ENCODE results near the gene HLA-F.

The HLA-F gene

DNA sequence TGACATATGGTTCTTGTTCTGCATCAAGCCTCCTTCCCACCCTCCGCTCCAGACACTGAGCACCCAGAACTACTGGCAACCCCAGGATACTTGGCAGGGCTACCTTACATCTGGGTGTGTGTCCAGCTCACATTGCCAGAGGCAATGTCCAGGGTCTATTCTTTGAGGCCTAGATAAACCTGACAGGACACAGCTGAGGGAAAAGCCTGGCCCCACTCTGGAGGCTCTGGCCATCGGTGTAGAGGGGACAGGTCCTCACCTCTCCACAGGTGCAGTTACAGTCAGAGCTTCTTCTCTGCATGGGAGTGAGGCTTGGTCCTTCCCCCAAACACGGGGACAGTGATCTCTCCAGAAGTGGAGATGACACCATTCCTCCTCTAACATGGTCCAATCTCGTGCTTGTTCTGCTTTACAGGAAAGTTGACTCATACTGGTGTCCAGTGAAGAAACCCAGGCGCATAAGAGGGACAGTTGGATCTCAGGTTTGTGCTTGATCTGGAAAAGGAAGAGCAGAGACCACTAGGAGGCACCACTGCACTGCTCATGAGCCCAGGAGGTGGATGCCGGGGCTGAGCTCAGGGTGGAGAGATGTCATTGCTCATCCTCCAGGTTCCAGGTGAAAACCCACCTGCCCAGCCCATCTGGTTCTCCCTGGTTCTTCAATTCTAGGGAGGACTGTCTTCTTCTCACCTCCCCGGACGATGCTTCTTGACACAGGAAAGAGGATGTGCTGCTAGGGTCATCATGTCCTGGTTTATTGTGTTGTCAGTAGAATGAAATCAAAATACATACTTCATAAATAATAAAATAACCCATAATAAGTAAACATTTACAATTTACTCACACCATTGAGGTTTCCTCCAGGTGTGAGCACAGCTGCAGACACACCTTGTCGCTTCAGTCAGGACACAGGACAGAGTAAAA, 14.7 kb downstream of the HLA-F start:
- no peaks in the 10 kb centered on the region for H3K9me3 ChIP-seq (ENCODE audit: low read depth, low read length)
- H3K4me3 ChIP-seq, result no peak overlapping the region
- no peak for TF ChIP-seq FOXP2 (optimal IDR thresholded peaks at IDR 0.05; ENCODE audit: control extremely low read depth, extremely low read length, insufficient read depth)
- no peak for TF ChIP-seq POLR2AphosphoS5 (IDR thresholded peaks at IDR 0.05; ENCODE audit: borderline replicate concordance, low read depth, low read length)
- no peak for TF ChIP-seq EZH2 (IDR thresholded peaks at IDR 0.05)
- no peak overlapping the region for H3K9ac ChIP-seq (ENCODE audit: insufficient read length)
- H3K36me3 ChIP-seq (ENCODE audit: insufficient read depth, low read length), result no peaks in the 10 kb centered on the region
- no peak for DNase-seq (ENCODE audit: low read depth, low spot score)
- no peak overlapping the region for H3K27ac ChIP-seq

DNA sequence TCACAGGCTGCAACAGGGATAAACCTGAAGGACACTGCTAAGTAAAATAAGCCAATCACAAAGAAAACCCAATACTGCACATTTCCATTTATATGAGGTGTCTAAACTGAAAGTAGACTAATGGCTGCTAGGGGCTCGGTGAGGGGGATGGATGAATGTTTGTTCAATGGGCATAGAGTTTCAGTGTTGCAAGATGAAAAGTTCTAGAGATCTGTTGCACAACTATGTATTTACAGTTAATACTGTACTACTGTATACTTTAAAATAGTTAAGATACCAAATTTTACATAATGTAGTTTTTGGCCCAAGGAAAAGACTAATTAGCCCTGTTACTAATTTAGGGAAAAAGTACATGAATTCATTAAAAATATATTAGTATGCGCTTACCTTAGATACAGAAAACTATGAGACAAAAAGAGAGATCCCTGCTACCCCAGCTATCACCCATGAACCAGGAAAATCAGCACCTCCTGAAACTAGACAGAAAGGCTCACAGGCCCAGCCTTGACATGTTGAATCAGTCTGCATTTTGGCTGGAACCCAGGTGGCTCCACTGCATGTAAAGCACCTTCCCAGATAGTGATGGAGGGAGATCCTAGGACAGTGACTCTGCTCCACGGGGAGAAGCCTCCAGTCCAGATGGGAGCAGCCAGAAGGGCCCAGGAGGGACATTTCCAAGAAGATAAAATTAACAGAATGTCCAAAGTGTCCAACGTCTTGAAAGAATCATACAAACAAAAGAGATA, 16.1 kb downstream of the HLA-F start:
- H3K9me3 ChIP-seq (ENCODE audit: low read depth, low read length), result no peaks in the 10 kb centered on the region
- no peak overlapping the region for H3K4me3 ChIP-seq
- no peaks in the 10 kb centered on the region for H3K36me3 ChIP-seq (ENCODE audit: insufficient read depth, low read length)
- TF ChIP-seq FOXP2 (optimal IDR thresholded peaks at IDR 0.05; ENCODE audit: control extremely low read depth, extremely low read length, insufficient read depth) (no peak), EZH2 (IDR thresholded peaks at IDR 0.05) (no peak), POLR2AphosphoS5 (IDR thresholded peaks at IDR 0.05; ENCODE audit: borderline replicate concordance, low read depth, low read length) (no peak)
- H3K27ac ChIP-seq, result no peak overlapping the region
- H3K9ac ChIP-seq (ENCODE audit: insufficient read length), result no peak overlapping the region
- no peak for DNase-seq (ENCODE audit: low read depth, low spot score)

DNA sequence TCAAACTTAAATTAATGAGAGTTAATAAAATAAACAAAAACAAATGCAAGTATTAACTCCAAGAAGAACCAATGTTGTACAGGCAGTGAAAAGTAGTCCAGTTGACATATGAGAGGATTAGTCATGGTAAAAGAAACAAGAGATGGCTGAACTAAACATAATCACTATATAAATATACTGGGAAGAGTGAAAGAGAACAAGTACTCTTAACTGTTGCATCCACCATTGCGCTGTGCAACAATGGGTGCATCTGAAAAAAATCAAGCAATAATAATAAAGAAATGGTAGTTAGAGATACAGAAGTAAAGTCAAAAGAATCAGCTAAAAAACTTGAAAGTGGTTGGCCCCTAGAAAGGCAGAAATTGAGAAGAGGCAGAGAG, 16.6 kb downstream of the HLA-F start:
- H3K9ac ChIP-seq (ENCODE audit: insufficient read length), result no peak overlapping the region
- no peak overlapping the region for H3K4me3 ChIP-seq
- H3K9me3 ChIP-seq (ENCODE audit: low read depth, low read length), result no peaks in the 10 kb centered on the region
- no peak overlapping the region for H3K27ac ChIP-seq
- no peak for TF ChIP-seq FOXP2 (optimal IDR thresholded peaks at IDR 0.05; ENCODE audit: control extremely low read depth, extremely low read length, insufficient read depth)
- TF ChIP-seq POLR2AphosphoS5 (IDR thresholded peaks at IDR 0.05; ENCODE audit: borderline replicate concordance, low read depth, low read length), result no peak
- TF ChIP-seq EZH2 (IDR thresholded peaks at IDR 0.05), result no peak
- no peaks in the 10 kb centered on the region for H3K36me3 ChIP-seq (ENCODE audit: insufficient read depth, low read length)
- DNase-seq (ENCODE audit: low read depth, low spot score), result no peak

DNA sequence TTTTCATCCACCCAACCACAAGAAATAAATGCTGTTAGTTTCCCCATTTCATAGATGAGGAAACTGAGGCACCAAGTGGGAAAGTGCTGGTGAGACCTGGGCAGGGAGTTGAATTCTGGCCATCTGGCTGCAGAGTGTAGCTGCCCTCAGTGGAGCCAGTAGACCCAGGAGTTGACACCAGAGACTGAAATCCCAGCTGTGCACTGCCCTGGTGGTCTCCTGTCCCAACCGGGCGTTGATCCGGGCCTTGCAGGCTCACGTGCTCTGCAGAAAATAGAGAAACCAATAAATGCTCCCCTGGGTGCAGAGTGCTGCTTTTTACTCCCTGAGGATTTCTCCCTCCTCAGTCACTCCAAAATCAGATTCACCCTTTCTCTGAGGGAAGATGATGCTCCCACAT, 18.4 kb downstream of the HLA-F start:
- H3K9ac ChIP-seq (ENCODE audit: insufficient read length), result no peak overlapping the region
- TF ChIP-seq FOXP2 (optimal IDR thresholded peaks at IDR 0.05; ENCODE audit: control extremely low read depth, extremely low read length, insufficient read depth), result no peak
- no peak for TF ChIP-seq EZH2 (IDR thresholded peaks at IDR 0.05)
- no peak for TF ChIP-seq POLR2AphosphoS5 (IDR thresholded peaks at IDR 0.05; ENCODE audit: borderline replicate concordance, low read depth, low read length)

DNA sequence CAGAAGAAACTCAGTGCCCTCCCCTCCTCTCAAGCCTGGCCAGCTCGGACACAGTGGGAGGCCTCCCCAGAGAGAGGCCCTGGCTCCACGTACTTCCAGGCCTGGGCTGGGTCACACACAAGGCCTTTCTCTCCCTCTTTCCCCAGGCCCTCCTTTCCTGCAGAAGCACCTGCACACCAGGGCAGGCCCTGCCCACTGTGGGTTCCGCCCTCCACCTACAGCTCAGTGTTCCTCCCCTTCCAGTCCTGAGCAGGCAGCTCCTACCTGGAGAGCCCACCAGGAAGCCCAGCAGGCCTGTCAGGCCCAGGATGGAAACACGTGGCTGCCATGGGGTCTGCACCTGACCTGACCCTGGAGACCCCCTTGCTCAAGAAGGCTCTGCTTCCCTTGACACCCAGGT, 18.9 kb downstream of the HLA-F start:
- TF ChIP-seq EZH2 (IDR thresholded peaks at IDR 0.05) (no peak), POLR2AphosphoS5 (IDR thresholded peaks at IDR 0.05; ENCODE audit: borderline replicate concordance, low read depth, low read length) (no peak), FOXP2 (optimal IDR thresholded peaks at IDR 0.05; ENCODE audit: control extremely low read depth, extremely low read length, insufficient read depth) (no peak)
- no peak overlapping the region for H3K9ac ChIP-seq (ENCODE audit: insufficient read length)
- no peak overlapping the region for H3K4me3 ChIP-seq
- H3K36me3 ChIP-seq (ENCODE audit: insufficient read depth, low read length), result no peaks in the 10 kb centered on the region
- DNase-seq (ENCODE audit: low read depth, low spot score), result no peak
- H3K27ac ChIP-seq, result no peak overlapping the region
- no peaks in the 10 kb centered on the region for H3K9me3 ChIP-seq (ENCODE audit: low read depth, low read length)

More for the DNA sequence above, 18.4 kb downstream of the HLA-F start:
- DNase-seq (ENCODE audit: low read depth, low spot score), result no peak
- H3K36me3 ChIP-seq (ENCODE audit: insufficient read depth, low read length), result no peaks in the 10 kb centered on the region
- no peak overlapping the region for H3K4me3 ChIP-seq
- no peaks in the 10 kb centered on the region for H3K9me3 ChIP-seq (ENCODE audit: low read depth, low read length)
- no peak overlapping the region for H3K27ac ChIP-seq

DNA sequence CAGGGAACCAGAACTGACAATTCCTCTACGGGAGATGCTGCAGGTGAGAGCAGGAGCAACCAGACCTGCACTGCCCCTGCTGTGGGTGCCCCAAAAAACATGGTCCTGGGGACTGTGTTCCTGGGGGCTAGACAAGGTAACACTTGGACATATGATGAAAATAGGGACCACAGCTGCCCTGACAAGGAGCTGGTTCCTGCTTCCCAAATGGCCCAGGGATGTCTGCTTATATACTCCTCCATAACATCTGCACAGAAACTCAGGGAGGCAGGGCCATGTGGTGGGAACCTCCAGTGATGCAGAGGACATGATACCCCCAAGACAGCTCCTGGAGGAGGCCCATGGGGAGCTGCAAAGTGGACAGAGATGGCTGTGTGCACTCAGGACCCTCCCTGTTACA, 19.8 kb downstream of the HLA-F start:
- DNase-seq (ENCODE audit: low read depth, low spot score), result no peak
- H3K9me3 ChIP-seq (ENCODE audit: low read depth, low read length), result no peaks in the 10 kb centered on the region
- no peak overlapping the region for H3K9ac ChIP-seq (ENCODE audit: insufficient read length)
- H3K4me3 ChIP-seq, result no peak overlapping the region
- no peak for TF ChIP-seq POLR2AphosphoS5 (IDR thresholded peaks at IDR 0.05; ENCODE audit: borderline replicate concordance, low read depth, low read length)
- TF ChIP-seq FOXP2 (optimal IDR thresholded peaks at IDR 0.05; ENCODE audit: control extremely low read depth, extremely low read length, insufficient read depth), result no peak
- TF ChIP-seq EZH2 (IDR thresholded peaks at IDR 0.05), result no peak
- no peak overlapping the region for H3K27ac ChIP-seq
- H3K36me3 ChIP-seq (ENCODE audit: insufficient read depth, low read length), result no peaks in the 10 kb centered on the region

DNA sequence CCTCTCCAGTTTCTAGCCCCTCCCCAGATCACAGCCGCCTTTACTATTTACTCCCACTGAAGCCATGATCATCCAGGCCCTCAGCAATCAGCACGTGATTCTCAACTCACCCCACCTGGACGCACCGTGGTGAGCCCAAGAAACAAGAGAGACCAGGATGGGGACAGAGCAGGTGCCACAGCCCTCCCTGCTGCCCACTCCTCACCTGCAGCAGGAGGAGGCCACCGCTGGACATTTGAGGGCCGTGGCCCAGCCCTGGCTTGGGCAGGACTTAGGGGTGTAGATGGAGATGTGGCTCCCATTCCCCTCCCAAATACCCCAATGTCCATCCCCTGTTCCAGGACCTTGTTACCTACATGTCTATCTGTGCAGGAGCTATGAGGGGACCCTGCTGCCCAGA, 20.3 kb downstream of the HLA-F start:
- H3K9me3 ChIP-seq (ENCODE audit: low read depth, low read length), result no peaks in the 10 kb centered on the region
- DNase-seq (ENCODE audit: low read depth, low spot score), result no peak
- H3K4me3 ChIP-seq, result no peak overlapping the region
- no peak overlapping the region for H3K27ac ChIP-seq
- no peak for TF ChIP-seq POLR2AphosphoS5 (IDR thresholded peaks at IDR 0.05; ENCODE audit: borderline replicate concordance, low read depth, low read length)
- no peak for TF ChIP-seq FOXP2 (optimal IDR thresholded peaks at IDR 0.05; ENCODE audit: control extremely low read depth, extremely low read length, insufficient read depth)
- no peak overlapping the region for H3K9ac ChIP-seq (ENCODE audit: insufficient read length)
- no peaks in the 10 kb centered on the region for H3K36me3 ChIP-seq (ENCODE audit: insufficient read depth, low read length)

DNA sequence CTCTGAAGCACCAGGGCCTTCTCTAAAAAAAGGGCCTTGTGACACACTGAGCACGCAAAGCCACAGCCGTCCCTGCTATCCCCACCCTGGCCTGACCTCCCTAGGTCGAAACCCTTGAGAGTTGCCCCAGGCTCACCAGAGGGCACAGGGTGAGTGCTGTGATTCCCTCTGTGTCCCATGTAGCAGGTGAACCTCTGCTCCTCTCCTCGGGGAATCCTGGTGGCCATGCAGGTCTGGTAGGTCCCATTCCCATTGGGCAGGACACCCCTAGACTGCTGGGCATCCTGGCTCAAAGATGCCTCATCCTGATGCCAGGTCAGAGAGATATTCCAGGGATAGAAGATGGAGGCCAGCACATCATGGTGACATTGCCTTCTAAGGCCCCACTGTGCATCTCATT, 20.9 kb downstream of the HLA-F start:
- H3K9me3 ChIP-seq (ENCODE audit: low read depth, low read length), result no peaks in the 10 kb centered on the region
- H3K27ac ChIP-seq, result no peak overlapping the region
- no peak overlapping the region for H3K9ac ChIP-seq (ENCODE audit: insufficient read length)
- no peak for DNase-seq (ENCODE audit: low read depth, low spot score)
- no peaks in the 10 kb centered on the region for H3K36me3 ChIP-seq (ENCODE audit: insufficient read depth, low read length)
- H3K4me3 ChIP-seq, result no peak overlapping the region
- TF ChIP-seq POLR2AphosphoS5 (IDR thresholded peaks at IDR 0.05; ENCODE audit: borderline replicate concordance, low read depth, low read length), result no peak
- TF ChIP-seq FOXP2 (optimal IDR thresholded peaks at IDR 0.05; ENCODE audit: control extremely low read depth, extremely low read length, insufficient read depth), result no peak
- no peak for TF ChIP-seq EZH2 (IDR thresholded peaks at IDR 0.05)

Measured in SK-N-MC (cell line).